Amniotic stem cell (primary cell): ENCODE data around the gene SLC1A4.
"Not testable (repeated sequence)": the region's sequence is repeated elsewhere in the genome, so short reads cannot be mapped to it uniquely, and the experiment has no call there.

ENCODE experiments used
- DNase-seq: peaks from one replicate; lab custom pipeline; 2025; lab: John Stamatoyannopoulos, UW

SLC1A4 gene

DNA sequence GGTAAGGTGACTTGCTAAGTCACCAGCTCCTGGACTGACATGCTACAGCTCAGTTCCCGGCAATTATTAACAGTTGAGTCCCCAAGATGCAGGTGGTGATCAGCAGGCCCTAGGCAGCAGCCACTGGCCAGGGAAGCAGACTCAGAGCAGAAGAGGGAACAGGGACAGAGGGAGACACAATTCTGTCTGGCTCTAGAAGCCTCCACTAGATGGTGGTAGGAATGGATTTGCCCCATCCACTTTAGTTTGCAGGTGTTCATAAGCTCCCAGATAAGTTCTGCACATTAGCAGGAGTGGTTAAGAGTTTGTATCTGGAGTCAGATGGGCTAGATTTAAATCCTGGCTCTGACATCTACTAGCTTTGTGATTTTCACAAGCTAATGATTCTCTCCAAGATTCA, 25.5 kb upstream of the SLC1A4 start:
- DNase-seq, result no peak

GRCh38 chr2:64966017-64966416, 23.2 kb upstream of the SLC1A4 start:
- DNase-seq, result no peak

GRCh38 chr2:64966839-64967238, 22.4 kb upstream of the SLC1A4 start:
- no peak for DNase-seq

GRCh38 chr2:64967601-64968000, 21.6 kb upstream of the SLC1A4 start:
- no peak for DNase-seq

DNA sequence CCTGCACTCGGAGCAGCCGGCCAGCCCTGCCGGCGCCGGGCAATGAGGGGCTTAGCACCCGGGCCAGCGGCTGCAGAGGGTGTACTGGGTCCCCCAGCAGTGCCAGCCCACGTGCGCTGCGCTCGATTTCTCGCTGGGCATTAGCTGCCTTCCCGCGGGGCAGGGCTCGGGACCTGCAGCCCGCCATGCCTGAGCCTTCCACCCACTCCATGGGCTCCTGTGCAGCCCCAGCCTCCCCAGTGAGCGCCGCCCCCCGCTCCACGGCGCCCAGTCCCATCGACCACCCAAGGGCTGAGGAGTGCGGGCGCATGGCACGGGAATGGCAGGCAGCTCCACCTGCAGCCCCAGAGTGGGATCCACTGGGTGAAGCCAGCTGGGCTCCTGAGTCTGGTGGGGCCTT, 20.1 kb upstream of the SLC1A4 start:
- not testable (repeated sequence) for DNase-seq

DNA sequence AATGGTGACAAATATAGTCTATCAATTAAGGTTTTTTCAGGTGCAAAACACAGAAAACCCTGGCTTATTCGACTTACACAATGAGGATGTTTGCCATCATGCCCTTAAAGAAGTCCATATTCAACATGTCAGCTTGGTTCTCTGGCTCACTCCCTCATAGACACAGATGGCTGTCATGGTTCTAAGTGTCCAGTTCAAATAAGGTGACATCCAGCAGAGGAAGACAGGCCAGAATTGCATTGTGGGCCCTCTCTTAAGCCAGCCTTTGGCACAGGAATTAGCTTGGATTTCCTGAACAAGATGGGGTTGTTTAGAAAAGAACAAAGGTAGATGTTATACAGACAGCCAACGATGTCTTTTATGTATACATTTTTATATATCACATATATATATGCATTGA, 18.7 kb upstream of the SLC1A4 start:
- no peak for DNase-seq

GRCh38 chr2:64972426-64972825, 16.8 kb upstream of the SLC1A4 start:
- no peak for DNase-seq

GRCh38 chr2:64972876-64973275, 16.3 kb upstream of the SLC1A4 start:
- DNase-seq, result no peak

GRCh38 chr2:64975232-64975821, 13.9 kb upstream of the SLC1A4 start:
- DNase-seq, result peak; percentile 31

- DNase-seq, result no peak
These were observed 12.9 kb upstream of the SLC1A4 start for GRCh38 chr2:64976276-64976675.

- DNase-seq, result no peak
These were observed 10.5 kb upstream of the SLC1A4 start for GRCh38 chr2:64978514-64979268.

- DNase-seq, result no peak
These were observed 9.5 kb upstream of the SLC1A4 start for GRCh38 chr2:64979744-64980143.

DNA sequence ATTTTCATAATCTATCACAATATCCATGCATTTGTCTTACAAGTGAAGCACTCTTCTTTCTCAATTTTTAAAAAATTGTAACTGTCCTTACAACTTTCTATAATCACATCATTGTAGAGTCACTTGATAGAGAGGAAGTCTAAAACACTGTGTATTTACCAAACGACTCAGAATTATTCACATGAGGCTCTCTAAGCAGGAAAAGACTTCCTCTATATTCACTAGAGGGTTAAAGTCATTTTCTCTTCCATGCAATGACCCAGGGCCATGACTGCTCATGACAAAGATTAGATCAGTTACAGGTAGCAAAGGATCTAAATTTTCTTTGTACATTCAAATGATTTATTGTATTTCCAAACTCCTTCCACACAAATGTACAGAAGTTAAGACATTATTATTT, 9.0 kb upstream of the SLC1A4 start:
- no peak for DNase-seq

DNA sequence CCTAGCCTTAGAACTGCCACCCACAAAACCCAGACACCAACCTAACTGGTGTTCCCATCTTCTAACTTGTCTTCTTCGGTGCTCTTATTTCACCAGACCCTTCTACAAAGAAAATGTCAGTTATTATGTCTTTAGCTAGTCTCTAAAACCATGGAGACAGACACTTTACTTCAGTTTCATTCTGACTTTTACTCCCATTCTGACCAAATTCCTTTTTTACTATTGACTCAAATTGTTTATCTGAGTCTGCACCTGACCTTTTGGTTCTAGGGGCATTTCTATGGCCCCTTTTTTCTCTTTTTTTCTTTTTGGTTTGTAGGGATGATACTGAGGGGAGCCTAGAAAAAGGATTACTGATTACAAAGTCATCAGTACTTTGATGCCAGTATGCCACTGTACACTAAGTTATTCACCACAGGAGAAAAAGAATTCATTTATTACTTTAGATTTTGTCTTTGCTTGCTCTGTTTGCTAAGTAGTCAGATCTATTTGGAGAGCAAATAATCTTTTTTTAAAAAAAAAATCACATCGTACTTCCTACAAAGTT, 6.8 kb upstream of the SLC1A4 start:
- no peak for DNase-seq

GRCh38 chr2:64982932-64983331, 6.3 kb upstream of the SLC1A4 start:
- no peak for DNase-seq

DNA sequence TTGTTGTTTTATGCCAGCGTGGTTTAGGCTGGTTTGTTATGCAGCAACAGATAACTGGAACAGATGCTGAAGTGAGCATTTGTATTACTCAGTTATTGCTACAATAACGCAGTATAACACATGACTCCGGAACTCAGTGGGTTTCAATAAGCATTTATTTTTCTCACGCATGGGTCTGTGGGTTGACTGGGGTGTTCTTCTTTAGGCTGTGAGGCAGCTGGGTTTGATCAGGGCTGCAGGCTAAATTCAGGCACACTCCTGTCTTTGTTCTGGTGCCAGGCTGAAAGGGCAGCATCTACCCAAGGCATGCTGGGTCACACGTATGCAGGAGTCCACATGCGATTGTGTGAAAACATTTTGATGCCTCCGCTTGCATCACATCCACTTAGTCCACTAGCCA, 3.8 kb upstream of the SLC1A4 start:
- no peak for DNase-seq

GRCh38 chr2:64987001-64987955, 1.9 kb upstream of the SLC1A4 start:
- no peak for DNase-seq

DNA sequence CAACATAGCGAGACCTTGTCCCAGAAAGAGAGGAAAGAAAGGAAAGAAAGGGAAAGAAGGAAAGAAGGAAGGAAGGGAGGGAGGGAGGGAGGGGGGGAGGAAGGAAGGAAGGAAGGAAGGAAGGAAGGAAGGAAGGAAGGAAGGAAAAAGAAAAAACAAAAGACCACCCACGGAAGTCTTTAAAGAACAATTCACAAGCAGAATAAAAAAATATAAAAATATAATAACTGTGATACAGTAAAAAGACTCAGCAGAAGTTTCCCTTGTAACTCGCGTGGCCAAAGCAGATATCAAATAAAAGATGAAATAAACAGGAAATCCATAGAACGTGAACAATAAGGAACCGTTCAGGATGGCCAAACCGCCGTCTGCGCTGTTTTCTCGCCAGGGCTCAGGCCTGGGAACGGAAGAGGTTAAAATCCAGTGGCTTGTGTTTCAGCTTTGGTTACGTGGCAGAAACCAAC, 1.2 kb upstream of the SLC1A4 start:
- no peak for DNase-seq

GRCh38 chr2:64988420-64989125, 626 bp upstream of the SLC1A4 start:
- peak; percentile 81 for DNase-seq

- no peak for DNase-seq
These were observed 899 bp downstream of the SLC1A4 start for GRCh38 chr2:64989982-64990614.

DNA sequence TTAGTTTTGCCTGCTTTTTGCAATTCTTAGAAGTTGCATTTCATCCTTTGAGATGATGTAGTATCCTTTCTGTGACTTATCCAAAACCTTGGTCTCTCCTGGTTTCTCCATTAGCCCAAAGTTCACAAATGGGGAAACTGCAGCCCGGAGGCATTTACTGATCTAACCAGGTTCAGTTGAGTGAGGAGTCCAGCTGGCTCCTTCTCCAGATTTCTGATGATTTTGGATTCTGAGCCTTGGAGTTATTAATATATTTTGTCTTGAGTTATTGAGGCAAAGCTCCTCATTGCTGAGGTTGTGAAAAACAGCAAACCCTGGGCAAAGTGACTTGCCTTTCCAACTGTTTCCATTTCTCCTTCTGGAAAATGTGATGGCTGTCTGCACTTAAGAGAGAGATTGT, 1.7 kb downstream of the SLC1A4 start:
- no peak for DNase-seq
